VCaP (cell line): ENCODE measurements around the gene SH3PXD2A.

Source experiments
- H3K27ac ChIP-seq: fragments of 450-650 bp; 2 replicates; pipeline ENCODE4 v1.5.1; 2017
- CTCF ChIP-seq: fragments of 450-650 bp; conservative IDR thresholded peaks from 2 replicates; pipeline ENCODE4 v1.5.1; 2017; ENCODE audit warnings: mild to moderate bottlenecking, moderate library complexity

The SH3PXD2A gene

GRCh38 chr10:103786020-103786419, 69.4 kb downstream of the SH3PXD2A start:
- H3K27ac ChIP-seq = no peak overlapping the region
- no peak for TF ChIP-seq CTCF

GRCh38 chr10:103784723-103785418, 70.5 kb downstream of the SH3PXD2A start:
- H3K27ac ChIP-seq = no peak overlapping the region
- TF ChIP-seq CTCF = no peak

- no peak overlapping the region for H3K27ac ChIP-seq
Observed at GRCh38 chr10:103784089-103784488, 71.3 kb downstream of the SH3PXD2A start.

GRCh38 chr10:103783681-103784080, 71.7 kb downstream of the SH3PXD2A start:
- no peak for TF ChIP-seq CTCF
- no peak overlapping the region for H3K27ac ChIP-seq

More at GRCh38 chr10:103784089-103784488, 71.3 kb downstream of the SH3PXD2A start:
- no peak for TF ChIP-seq CTCF

GRCh38 chr10:103781329-103782061, 73.9 kb downstream of the SH3PXD2A start:
- TF ChIP-seq CTCF = no peak; the same call in 1 of the 2 replicates
- H3K27ac ChIP-seq = no peak overlapping the region

GRCh38 chr10:103780242-103781149, 74.9 kb downstream of the SH3PXD2A start:
- no peak for TF ChIP-seq CTCF
- H3K27ac ChIP-seq = no peak overlapping the region
